CD1c-positive myeloid dendritic cell (primary cell): ENCODE data around the gene GNPTG.
"Not testable (repeated sequence)": the region's sequence is repeated elsewhere in the genome, so short reads cannot be mapped to it uniquely, and the experiment has no call there.

ENCODE experiments used
- DNase-seq: peaks from one replicate; pipeline ENCODE4 v3.0.0-alpha.2; 2016; ENCODE audit errors: extremely low spot score

The GNPTG gene

GRCh38 chr16:1319041-1319440 lies 32.7 kb upstream of the GNPTG start:
- DNase-seq, result no peak

- no peak for DNase-seq
These were observed 31.6 kb upstream of the GNPTG start for GRCh38 chr16:1320097-1320496.

- no peak for DNase-seq
These were observed 31.0 kb upstream of the GNPTG start for GRCh38 chr16:1320658-1321240.

- DNase-seq, result no peak
These were observed 29.3 kb upstream of the GNPTG start for GRCh38 chr16:1322407-1322806.

- DNase-seq, result no peak
These were observed 28.2 kb upstream of the GNPTG start for GRCh38 chr16:1323296-1324239.

- no peak for DNase-seq
These were observed 27.4 kb upstream of the GNPTG start for GRCh38 chr16:1324286-1324826.

GRCh38 chr16:1325261-1325660 lies 26.5 kb upstream of the GNPTG start:
- DNase-seq, result no peak

- DNase-seq, result no peak
These were observed 25.9 kb upstream of the GNPTG start for GRCh38 chr16:1325673-1326371.

- no peak for DNase-seq
These were observed 25.3 kb upstream of the GNPTG start for GRCh38 chr16:1326391-1326790.

GRCh38 chr16:1326946-1327618 lies 24.6 kb upstream of the GNPTG start:
- DNase-seq, result no peak

GRCh38 chr16:1327619-1327947 lies 24.1 kb upstream of the GNPTG start:
- DNase-seq, result no peak

GRCh38 chr16:1328136-1328535 lies 23.6 kb upstream of the GNPTG start:
- not testable (repeated sequence) for DNase-seq

- DNase-seq, result not testable (repeated sequence)
These were observed 22.8 kb upstream of the GNPTG start for GRCh38 chr16:1328961-1329360.

GRCh38 chr16:1330260-1330914 lies 21.3 kb upstream of the GNPTG start:
- DNase-seq, result peak; percentile 37

GRCh38 chr16:1330931-1331711 lies 20.6 kb upstream of the GNPTG start:
- no peak for DNase-seq

- peak; percentile 73 for DNase-seq
These were observed 19.8 kb upstream of the GNPTG start for GRCh38 chr16:1331712-1332617.

- no peak for DNase-seq
These were observed 19.0 kb upstream of the GNPTG start for GRCh38 chr16:1332618-1333148.

- DNase-seq, result peak; percentile 55
These were observed 18.4 kb upstream of the GNPTG start, which contains the start of gene BAIAP3 for GRCh38 chr16:1333149-1333812. Gene BAIAP3 (plus strand): TSS chr16:1333645. CDS start chr16:1338550, 4,905 bp downstream.
